ENCODE data around the gene TRIM29. TPM values are rescaled to one million over a fixed set of nuclear protein-coding genes. Genes with fewer than 3 reads are reported as not detected.

TRIM29 gene
- total and polyA plus RNA-seq, 9 of the 15 experiments (the other 6 are each of a cell fraction or from before 2014, with no cell fraction given) = 0.08 to 1.4 (median 0.42) TPM; not detected in 2

GRCh38 chr11:120125024-120125423 is 12.9 kb downstream of the TRIM29 start (continued):
- TF ChIP-seq HDAC6 (IDR thresholded peaks at IDR 0.05; ENCODE audit: low read depth, low read length) = no peak
- TF ChIP-seq HDAC2 (IDR thresholded peaks at IDR 0.05) = no peak
- TF ChIP-seq JUN (IDR thresholded peaks at IDR 0.05; ENCODE audit: borderline replicate concordance, low read depth, low read length) = peak; percentile 89
- TF ChIP-seq JUN (CRISPR knock-in tag; IDR thresholded peaks at IDR 0.05; ENCODE audit: borderline replicate concordance) = no peak
- no peak for TF ChIP-seq CXXC5 (CRISPR knock-in tag; IDR thresholded peaks at IDR 0.05)
- TF ChIP-seq FOXJ2 (tag; IDR thresholded peaks at IDR 0.05) = no peak
- TF ChIP-seq MCM5 (IDR thresholded peaks at IDR 0.05; ENCODE audit: low read depth) = no peak
- no peak for TF ChIP-seq E4F1 (CRISPR knock-in tag; IDR thresholded peaks at IDR 0.05; ENCODE audit: borderline replicate concordance)
- TF ChIP-seq FOSL1 (tag; conservative IDR thresholded peaks at IDR 0.05) = peak; percentile 97
- TF ChIP-seq ZNF3 (CRISPR knock-in tag; IDR thresholded peaks at IDR 0.05) = no peak
- 0 out of 2 replicates have a peak, but pooled peaks have one; percentile 28 for TF ChIP-seq ZBTB7A (IDR thresholded peaks at IDR 0.05; ENCODE audit: borderline replicate concordance, control insufficient read depth, low read depth, low read length)
- no peak for TF ChIP-seq NR2C2 (CRISPR knock-in tag; IDR thresholded peaks at IDR 0.05)
- peak; percentile 49 for TF ChIP-seq NR2C2 (tag; IDR thresholded peaks at IDR 0.05)
- TF ChIP-seq SNRNP70 (optimal IDR thresholded peaks at IDR 0.05; ENCODE audit: low read depth, low read length) = no peak
- TF ChIP-seq ELF4 (CRISPR knock-in tag; IDR thresholded peaks at IDR 0.05) = no peak
- peak; percentile 59; the same call in 1 of the 2 replicates for TF ChIP-seq SMARCA4 (IDR thresholded peaks at IDR 0.05)
- 0 out of 2 replicates have a peak, but pooled peaks have one; percentile 10 for TF ChIP-seq TCF3 (CRISPR knock-in tag; IDR thresholded peaks at IDR 0.05)
- no peak for TF ChIP-seq RHOXF2B (CRISPR knock-in tag; conservative IDR thresholded peaks at IDR 0.05)
- TF ChIP-seq CC2D1A (IDR thresholded peaks at IDR 0.05) = no peak
- no peak for TF ChIP-seq ZNF143 (CRISPR knock-in tag; IDR thresholded peaks at IDR 0.05)
- no peak for TF ChIP-seq ZNF232 (CRISPR knock-in tag; IDR thresholded peaks at IDR 0.05)
- no peak for TF ChIP-seq BRD4 (IDR thresholded peaks at IDR 0.05)
